NCI-H748 (cell line): ENCODE data around the gene MAN1A1.
A peak's percentile ranks its signal among the peaks of the same experiment; 100 is the strongest.

Source experiments
- DNase-seq: peaks from one replicate; lab custom pipeline; 2025; ENCODE audit not compliant: unreplicated experiment; lab: John Stamatoyannopoulos, UW

MAN1A1 gene

GRCh38 chr6:119240257-119241110 is 109.1 kb downstream of the MAN1A1 start:
- DNase-seq: peak; percentile 26

DNA sequence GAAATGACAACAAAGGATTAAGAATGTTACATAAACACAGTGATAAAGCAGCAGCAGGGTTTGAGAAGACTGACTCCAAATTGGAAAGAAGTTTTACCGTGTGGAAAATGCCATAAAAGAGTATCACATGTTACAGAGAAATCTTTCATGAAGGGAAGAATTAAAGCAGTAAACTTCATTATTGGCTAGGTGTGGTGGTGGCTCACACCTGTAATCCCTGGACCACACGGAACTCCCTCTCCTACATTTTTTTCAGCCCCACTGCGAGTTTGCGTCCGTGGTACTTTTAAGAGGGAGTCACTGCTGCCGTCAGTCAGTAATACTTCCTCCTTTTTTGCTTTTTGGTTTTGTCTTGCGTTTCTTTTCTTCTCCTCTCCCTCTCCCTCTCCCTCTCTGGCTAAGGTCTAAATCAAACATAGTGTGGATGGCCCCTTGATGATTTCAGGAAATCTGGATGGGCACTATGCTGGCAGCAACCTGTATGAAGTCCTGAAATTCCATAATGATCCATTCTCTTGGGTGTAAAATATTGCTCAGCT is 112.3 kb downstream of the MAN1A1 start:
- no peak for DNase-seq

GRCh38 chr6:119234941-119235340 is 114.6 kb downstream of the MAN1A1 start:
- DNase-seq: no peak

DNA sequence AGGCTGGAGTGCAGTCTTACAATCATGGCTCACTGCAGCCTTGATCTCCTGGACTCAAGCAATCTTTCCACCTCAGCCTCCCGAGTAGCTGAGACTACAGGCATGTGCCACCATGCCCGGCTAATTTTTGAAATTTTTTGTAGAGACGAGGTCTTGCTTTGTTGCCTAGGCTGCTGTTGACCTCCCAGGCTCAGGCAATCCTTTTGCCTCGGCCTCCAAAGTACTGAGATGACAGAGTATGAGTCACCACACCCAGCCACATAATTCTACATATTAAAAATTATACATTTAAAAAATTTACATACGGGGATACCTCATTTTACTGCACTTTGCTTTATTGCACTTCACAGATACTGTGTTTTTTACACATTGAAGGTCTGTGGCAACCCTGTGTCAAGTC is 115.1 kb downstream of the MAN1A1 start:
- DNase-seq: no peak

DNA sequence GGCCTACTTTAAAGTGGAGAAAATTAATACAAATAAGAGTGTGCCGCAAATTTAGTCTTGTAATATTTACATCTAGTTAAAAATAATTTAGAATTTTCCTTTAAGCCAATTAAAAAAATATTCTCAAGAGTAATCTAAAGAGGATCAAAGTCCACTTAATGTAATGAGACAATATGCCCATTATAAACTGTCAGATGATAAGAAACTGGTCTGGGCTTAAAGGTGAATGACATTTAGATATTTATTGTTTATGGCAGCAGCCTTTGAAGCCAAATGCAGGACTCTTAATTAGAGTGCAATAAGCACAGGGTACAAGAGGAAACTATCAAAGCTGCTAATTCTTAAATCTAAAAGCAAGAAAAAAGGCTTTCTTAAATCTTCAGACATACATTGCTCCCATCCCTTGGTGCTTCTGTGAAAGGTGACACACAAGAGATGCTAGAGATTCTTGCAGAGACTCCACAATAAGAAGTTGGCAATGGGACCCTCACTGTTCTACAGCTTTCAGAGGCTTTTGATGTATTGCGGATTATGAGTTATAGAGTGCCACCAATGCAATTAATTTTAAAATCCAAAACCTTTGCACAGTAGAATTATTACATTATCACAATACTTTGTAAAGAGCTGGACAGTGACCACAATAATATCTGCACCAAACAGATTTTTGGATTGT is 116.1 kb downstream of the MAN1A1 start:
- no peak for DNase-seq

- no peak for DNase-seq
Observed at GRCh38 chr6:119231394-119231793, 118.2 kb downstream of the MAN1A1 start.

GRCh38 chr6:119230160-119230559 is 119.4 kb downstream of the MAN1A1 start:
- DNase-seq: no peak

DNA sequence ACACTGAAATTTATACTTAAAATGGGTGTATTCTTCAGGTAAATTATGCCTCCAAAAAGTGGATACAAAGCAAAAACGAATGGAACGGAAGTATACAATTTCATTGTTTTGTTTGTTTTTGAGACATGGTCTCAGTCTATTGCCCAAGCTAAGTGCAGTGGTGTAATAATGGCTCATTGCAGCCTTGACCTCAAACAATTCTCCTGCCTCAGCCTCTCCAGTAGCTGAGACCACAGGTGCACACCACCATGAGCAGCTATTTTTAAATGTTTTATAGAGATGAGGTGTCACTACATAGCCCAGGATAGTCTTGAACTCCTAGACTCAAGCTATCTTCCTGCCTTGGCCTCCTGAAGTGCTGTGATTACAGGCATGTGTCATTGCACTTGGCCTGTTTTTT is 122.2 kb downstream of the MAN1A1 start:
- no peak for DNase-seq

GRCh38 chr6:119226089-119226488 is 123.5 kb downstream of the MAN1A1 start:
- DNase-seq: peak; percentile 72

GRCh38 chr6:119224095-119224701 is 125.4 kb downstream of the MAN1A1 start:
- peak; percentile 44 for DNase-seq

DNA sequence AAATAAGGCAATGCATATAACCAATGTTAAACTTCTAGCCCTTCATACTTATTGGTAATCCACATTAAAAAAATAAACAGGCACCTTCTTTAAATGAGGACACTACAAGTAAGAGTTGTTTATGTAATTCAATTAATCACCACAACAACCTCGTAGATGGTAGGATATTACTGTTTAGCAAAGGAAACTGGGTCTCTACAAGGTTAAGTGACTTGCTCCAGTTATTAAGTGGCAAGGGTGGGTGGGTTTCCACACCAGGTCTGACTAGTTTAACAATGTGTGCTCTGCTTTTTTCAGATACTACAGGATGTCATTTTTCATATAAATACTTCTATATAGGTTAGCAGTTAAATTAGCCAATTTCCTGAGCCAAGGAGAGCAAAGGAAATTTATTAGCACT is 129.1 kb downstream of the MAN1A1 start:
- no peak for DNase-seq

DNA sequence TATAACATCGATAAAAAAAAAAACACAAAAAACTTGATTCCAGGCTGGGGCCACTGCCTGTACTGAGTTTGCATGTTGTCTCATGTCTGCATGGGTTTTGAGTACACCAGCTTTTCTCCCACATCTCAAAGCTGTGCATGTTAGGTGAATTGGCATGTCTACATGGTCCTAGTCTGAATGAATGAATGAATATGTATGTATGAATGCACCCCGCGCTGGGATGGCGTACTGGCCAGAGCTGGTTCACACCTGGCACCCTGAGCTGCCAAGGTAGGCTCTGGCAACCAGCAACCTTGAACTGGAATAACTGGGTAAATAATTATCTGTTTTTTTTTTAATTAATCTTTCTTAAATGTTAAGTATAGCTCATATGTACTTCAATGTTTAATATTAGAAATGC is 131.0 kb downstream of the MAN1A1 start:
- no peak for DNase-seq

- DNase-seq: no peak
Observed at GRCh38 chr6:119215885-119216590, 133.5 kb downstream of the MAN1A1 start.

- no peak for DNase-seq
Observed at GRCh38 chr6:119215309-119215708, 134.3 kb downstream of the MAN1A1 start.

GRCh38 chr6:119210596-119210995 is 139.0 kb downstream of the MAN1A1 start:
- DNase-seq: no peak

GRCh38 chr6:119209452-119210205 is 139.9 kb downstream of the MAN1A1 start:
- no peak for DNase-seq

- no peak for DNase-seq
Observed at GRCh38 chr6:119207971-119208725, 141.4 kb downstream of the MAN1A1 start.

DNA sequence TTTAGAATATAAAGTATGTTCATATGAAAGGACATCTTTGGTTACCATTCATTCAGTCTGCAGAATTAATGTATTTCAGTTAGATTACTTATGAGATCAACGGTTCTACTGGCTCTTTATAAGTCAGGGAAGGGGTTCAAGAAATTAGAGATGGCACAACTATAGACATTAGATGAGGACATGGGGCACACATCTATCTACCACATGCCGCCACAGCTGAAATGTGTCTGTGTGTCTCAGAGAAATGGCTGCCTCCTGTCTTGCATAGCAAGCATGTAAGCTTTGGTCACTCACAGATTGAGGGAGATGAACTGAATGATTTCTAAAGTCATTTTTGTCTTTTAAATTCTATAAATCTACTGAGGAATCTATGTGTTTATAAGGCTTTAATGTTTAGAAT is 142.2 kb downstream of the MAN1A1 start:
- DNase-seq: no peak

DNA sequence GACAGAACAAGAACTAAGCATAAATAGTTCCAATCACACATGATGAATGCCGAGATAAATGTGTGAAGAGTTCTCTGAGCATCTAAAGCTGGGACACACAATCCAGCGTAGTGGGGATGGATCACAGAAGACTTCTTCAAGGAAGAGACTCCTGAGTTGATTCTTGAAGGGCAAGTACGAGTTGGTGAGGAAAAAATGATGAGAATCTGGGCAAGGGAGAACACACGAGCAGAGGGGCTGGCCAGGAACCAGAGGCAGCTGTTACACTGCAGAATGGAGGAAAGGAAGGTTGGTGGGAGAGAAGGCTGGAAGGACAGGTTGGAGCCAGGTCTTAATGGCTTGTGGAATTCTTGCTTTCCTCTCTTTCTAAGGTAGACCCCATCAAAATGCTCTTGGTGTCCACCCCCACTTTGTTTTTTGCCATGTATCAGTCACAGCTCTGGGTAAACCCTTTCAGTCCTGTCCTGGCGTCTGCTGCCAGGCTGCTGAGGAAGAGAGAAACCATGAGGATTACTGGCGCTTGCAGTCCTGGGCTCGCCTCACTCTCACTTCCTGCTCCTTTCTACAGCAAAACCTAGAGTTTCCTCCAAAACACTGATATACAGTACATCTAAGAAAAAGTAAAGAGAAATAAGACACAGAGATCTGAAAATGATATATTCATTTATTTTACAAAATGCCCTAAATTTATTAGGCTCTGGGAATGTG is 143.5 kb downstream of the MAN1A1 start:
- no peak for DNase-seq
